ENCODE data around the gene LRSAM1. TPM values are rescaled to one million over a fixed set of nuclear protein-coding genes. Genes with fewer than 3 reads are reported as not detected.
A peak's percentile ranks its signal among the peaks of the same experiment; 100 is the strongest.

The LRSAM1 gene
- total RNA-seq, 1 donor: 12.3 TPM

DNA sequence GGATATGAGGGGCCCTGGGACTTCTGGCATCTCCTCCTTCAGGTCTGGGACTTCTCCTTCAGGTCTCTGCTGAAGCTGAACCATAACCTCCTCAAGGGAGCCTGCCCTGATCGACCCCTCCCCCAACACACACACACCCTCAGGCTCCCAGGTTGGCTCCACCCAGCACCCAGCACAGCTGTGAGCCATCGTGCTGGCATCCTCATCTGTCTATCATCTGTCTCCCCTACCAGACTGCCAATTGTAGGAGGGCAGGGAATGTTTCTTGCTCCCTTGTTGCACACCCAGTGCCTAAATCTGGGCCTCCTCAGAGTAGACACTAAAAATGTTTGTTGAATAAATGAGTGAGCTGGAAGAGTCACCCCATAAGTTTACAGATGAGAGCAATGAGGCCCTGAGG is 71.4 kb downstream of the LRSAM1 start:
- peak overlapping the region; percentile 32 for H3K4me2 ChIP-seq (ENCODE audit: insufficient read depth, low read length)
- H3K36me3 ChIP-seq (ENCODE audit: insufficient read depth, low read length): peaks cover 69% of the 10 kb centered on the region
- no peak overlapping the region for H3K4me3 ChIP-seq (ENCODE audit: insufficient read depth, low read length)
- peak overlapping the region; percentile 93 for H3K27ac ChIP-seq (ENCODE audit: low read depth, low read length)
- TF ChIP-seq, protein P1, sequence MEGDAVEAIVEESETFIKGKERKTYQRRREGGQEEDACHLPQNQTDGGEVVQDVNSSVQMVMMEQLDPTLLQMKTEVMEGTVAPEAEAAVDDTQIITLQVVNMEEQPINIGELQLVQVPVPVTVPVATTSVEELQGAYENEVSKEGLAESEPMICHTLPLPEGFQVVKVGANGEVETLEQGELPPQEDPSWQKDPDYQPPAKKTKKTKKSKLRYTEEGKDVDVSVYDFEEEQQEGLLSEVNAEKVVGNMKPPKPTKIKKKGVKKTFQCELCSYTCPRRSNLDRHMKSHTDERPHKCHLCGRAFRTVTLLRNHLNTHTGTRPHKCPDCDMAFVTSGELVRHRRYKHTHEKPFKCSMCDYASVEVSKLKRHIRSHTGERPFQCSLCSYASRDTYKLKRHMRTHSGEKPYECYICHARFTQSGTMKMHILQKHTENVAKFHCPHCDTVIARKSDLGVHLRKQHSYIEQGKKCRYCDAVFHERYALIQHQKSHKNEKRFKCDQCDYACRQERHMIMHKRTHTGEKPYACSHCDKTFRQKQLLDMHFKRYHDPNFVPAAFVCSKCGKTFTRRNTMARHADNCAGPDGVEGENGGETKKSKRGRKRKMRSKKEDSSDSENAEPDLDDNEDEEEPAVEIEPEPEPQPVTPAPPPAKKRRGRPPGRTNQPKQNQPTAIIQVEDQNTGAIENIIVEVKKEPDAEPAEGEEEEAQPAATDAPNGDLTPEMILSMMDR (IDR thresholded peaks at IDR 0.05; ENCODE audit: extremely low read depth, low read depth, low read length): no peak
- H3K27me3 ChIP-seq (ENCODE audit: insufficient read depth, low read length): no peaks in the 10 kb centered on the region
- DNase-seq (ENCODE audit: insufficient read length, low spot score, missing footprints): peak; percentile 48
- peaks cover 4% of the 10 kb centered on the region for H4K20me1 ChIP-seq (ENCODE audit: insufficient read depth, low read length)
- H3K79me2 ChIP-seq (ENCODE audit: insufficient read depth, low read length): peaks cover 63% of the 10 kb centered on the region
- peaks cover 75% of the 10 kb centered on the region for H3K4me1 ChIP-seq (ENCODE audit: insufficient read depth, low read length)
- no peaks in the 10 kb centered on the region for H3K9me3 ChIP-seq (ENCODE audit: low read depth, low read length)
- H2AFZ ChIP-seq (ENCODE audit: low read length): no peak overlapping the region

DNA sequence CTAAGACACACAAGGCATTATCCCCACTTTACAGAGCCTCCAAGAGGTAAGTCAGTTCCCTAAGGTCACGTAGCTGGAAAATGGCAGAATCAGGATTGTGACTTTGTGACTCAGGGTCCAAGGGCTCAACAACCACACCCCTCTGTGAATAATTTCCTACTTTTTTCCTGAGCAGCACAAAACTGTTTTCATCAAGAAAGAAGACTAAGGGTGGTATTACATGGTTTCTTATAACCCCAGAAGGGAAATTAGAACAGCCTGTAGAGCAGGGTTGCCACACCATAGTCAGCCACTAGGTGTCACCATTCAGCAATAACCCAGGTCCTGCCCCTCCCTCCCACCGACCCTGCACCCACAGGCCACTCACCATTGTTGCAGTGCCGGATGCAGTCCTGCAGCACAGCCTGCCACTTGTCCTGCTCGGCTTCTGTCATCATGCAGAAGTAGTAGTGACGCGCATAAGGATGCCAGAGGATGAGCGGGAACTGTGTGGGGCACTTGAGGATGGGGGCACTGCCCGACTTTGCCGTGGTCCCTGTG is 72.1 kb downstream of the LRSAM1 start:
- no peaks in the 10 kb centered on the region for H3K27me3 ChIP-seq (ENCODE audit: insufficient read depth, low read length)
- no peak overlapping the region for H3K4me3 ChIP-seq (ENCODE audit: insufficient read depth, low read length)
- DNase-seq (ENCODE audit: insufficient read length, low spot score, missing footprints): peak; percentile 77
- peaks cover 63% of the 10 kb centered on the region for H3K79me2 ChIP-seq (ENCODE audit: insufficient read depth, low read length)
- H2AFZ ChIP-seq (ENCODE audit: low read length): no peak overlapping the region
- peaks cover 4% of the 10 kb centered on the region for H4K20me1 ChIP-seq (ENCODE audit: insufficient read depth, low read length)
- H3K9me3 ChIP-seq (ENCODE audit: low read depth, low read length): no peaks in the 10 kb centered on the region
- TF ChIP-seq, protein P1 (IDR thresholded peaks at IDR 0.05; ENCODE audit: extremely low read depth, low read depth, low read length): peak; percentile 66
- peaks cover 69% of the 10 kb centered on the region for H3K36me3 ChIP-seq (ENCODE audit: insufficient read depth, low read length)
- no peak overlapping the region for H3K4me2 ChIP-seq (ENCODE audit: insufficient read depth, low read length)
- peaks cover 69% of the 10 kb centered on the region for H3K4me1 ChIP-seq (ENCODE audit: insufficient read depth, low read length)
- H3K27ac ChIP-seq (ENCODE audit: low read depth, low read length): peak overlapping the region; percentile 83

DNA sequence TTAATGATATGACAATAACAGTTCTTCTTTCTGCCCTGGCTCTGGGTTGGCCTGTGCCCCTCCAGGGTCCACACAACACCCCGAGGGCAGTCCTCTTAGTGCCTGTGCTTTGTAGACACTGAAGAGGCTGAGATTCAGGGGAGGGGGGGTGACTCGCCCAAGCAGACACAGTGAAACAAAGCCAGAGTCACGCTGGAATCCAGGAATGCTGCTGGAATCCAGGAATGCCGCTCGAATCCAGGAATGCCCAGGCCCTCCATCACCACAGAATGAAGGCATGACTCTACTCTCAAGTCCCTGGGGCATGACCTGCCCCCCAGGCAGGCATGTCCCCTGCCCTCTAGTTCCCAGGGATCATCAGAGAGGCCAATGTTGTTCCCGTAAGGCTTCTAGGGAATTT is 73.1 kb downstream of the LRSAM1 start:
- Histone ChIP-seq H3K4me1 (ENCODE audit: insufficient read depth, low read length) (peaks cover 60% of the 10 kb centered on the region), H2AFZ (ENCODE audit: low read length) (no peak overlapping the region)
- peak; percentile 84 for DNase-seq (ENCODE audit: insufficient read length, low spot score, missing footprints)

DNA sequence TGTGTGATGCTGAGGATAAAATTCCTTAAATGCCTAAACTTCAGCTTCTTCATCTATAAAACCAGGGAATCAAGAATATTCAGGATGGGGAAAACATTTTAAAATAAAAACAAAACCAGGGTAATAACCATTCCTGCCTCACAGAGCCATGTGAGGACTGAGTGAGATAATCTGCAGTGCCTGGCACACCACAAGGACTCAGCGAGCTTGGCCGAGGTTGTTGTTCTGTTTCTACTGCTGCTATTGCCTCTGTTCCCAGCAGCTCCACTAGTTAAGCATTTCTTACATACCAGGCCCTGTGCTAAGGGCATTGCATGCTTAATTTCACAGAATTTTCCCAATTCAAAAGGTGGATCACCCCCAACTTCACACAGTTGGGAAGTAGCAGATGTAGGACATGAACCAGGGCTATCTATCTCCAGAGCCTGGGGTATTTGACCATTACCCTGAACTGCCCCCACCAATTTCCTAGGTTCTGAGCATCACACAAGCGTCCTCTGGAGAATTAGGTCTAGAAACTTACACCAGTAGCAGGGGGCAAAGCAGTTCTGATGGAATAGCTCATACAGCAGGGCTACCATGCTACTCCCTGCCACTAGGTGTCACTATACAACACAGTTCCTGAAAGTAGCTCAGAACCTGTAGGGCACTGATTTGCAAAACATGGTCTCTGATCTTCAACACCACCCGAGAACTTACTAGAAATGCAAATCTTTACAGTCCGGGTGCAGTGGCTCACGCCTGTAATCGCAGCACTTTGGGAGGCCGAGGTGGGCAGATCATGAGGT is 74.3 kb downstream of the LRSAM1 start:
- H3K36me3 ChIP-seq (ENCODE audit: insufficient read depth, low read length): peaks cover 83% of the 10 kb centered on the region
- peaks cover 52% of the 10 kb centered on the region for H3K4me1 ChIP-seq (ENCODE audit: insufficient read depth, low read length)
- no peaks in the 10 kb centered on the region for H3K27me3 ChIP-seq (ENCODE audit: insufficient read depth, low read length)
- H4K20me1 ChIP-seq (ENCODE audit: insufficient read depth, low read length): peaks cover 14% of the 10 kb centered on the region
- no peak overlapping the region for H3K4me2 ChIP-seq (ENCODE audit: insufficient read depth, low read length)
- no peak overlapping the region for H3K4me3 ChIP-seq (ENCODE audit: insufficient read depth, low read length)
- TF ChIP-seq, protein P1 (IDR thresholded peaks at IDR 0.05; ENCODE audit: extremely low read depth, low read depth, low read length): peak; percentile 73
- H3K9me3 ChIP-seq (ENCODE audit: low read depth, low read length): no peaks in the 10 kb centered on the region
- H3K79me2 ChIP-seq (ENCODE audit: insufficient read depth, low read length): peaks cover 78% of the 10 kb centered on the region
- DNase-seq (ENCODE audit: insufficient read length, low spot score, missing footprints): peak; percentile 84
- peak overlapping the region; percentile 83 for H3K27ac ChIP-seq (ENCODE audit: low read depth, low read length)
- H2AFZ ChIP-seq (ENCODE audit: low read length): no peak overlapping the region

More for the DNA sequence above, 73.1 kb downstream of the LRSAM1 start:
- Histone ChIP-seq H3K4me3 (ENCODE audit: insufficient read depth, low read length) (no peak overlapping the region), H3K27me3 (ENCODE audit: insufficient read depth, low read length) (no peaks in the 10 kb centered on the region), H3K79me2 (ENCODE audit: insufficient read depth, low read length) (peaks cover 68% of the 10 kb centered on the region), H3K4me2 (ENCODE audit: insufficient read depth, low read length) (no peak overlapping the region), H3K27ac (ENCODE audit: low read depth, low read length) (peak overlapping the region; percentile 83), H4K20me1 (ENCODE audit: insufficient read depth, low read length) (peaks cover 4% of the 10 kb centered on the region), H3K9me3 (ENCODE audit: low read depth, low read length) (no peaks in the 10 kb centered on the region), H3K36me3 (ENCODE audit: insufficient read depth, low read length) (peaks cover 74% of the 10 kb centered on the region)
- TF ChIP-seq, protein P1 (IDR thresholded peaks at IDR 0.05; ENCODE audit: extremely low read depth, low read depth, low read length): no peak

All from osteoblast (primary cell).